Chondrocyte (in vitro differentiated cells): ENCODE data around the gene FUT3. TPM values are rescaled to one million over a fixed set of nuclear protein-coding genes. Genes with fewer than 3 reads are reported as not detected.

Experiments
- DNase-seq: peaks from one replicate; pipeline ENCODE4 v3.0.0; 2021; ENCODE audit warnings: mixed read lengths, low spot score
- H3K27ac Mint-ChIP-seq: one replicate; pipeline ENCODE4 v1.8.0; 2021; ENCODE audit warnings: mild to moderate bottlenecking, moderate library complexity, mixed read lengths; ENCODE audit not compliant: unreplicated experiment
- H3K27me3 Mint-ChIP-seq: 2 replicates; pipeline ENCODE4 v1.8.0; 2021; ENCODE audit warnings: low read depth, mixed read lengths
- H3K36me3 Mint-ChIP-seq: 2 replicates; pipeline ENCODE4 v1.8.0; 2021; ENCODE audit warnings: low read depth, mixed read lengths
- H3K4me1 Mint-ChIP-seq: 2 replicates; pipeline ENCODE4 v1.8.0; 2021; ENCODE audit warnings: low read depth, mild to moderate bottlenecking, mixed read lengths
- H3K4me3 Mint-ChIP-seq: one replicate; pipeline ENCODE4 v1.8.0; 2021; ENCODE audit warnings: mild to moderate bottlenecking, moderate library complexity, mixed read lengths; ENCODE audit not compliant: unreplicated experiment
- H3K9me3 Mint-ChIP-seq: 2 replicates; pipeline ENCODE4 v1.8.0; 2021; ENCODE audit warnings: low read depth, mixed read lengths
- CTCF ChIP-seq: fragments of 200-600 bp; sonication (generic); IDR thresholded peaks from 2 replicates; pipeline ENCODE4 v1.5.0; 2021; ENCODE audit warnings: antibody characterized with exemption, mild to moderate bottlenecking, moderate library complexity
- total RNA-seq: library from RNA; stranded (reverse); gene quantifications from 3 replicates; pipeline ENCODE4 v1.2.1, GENCODE V29; 2021

FUT3 gene
- total RNA-seq, 1 donor from 2014 or later: not detected

GRCh38 chr19:5895890-5896289 is 44.6 kb upstream of the FUT3 start:
- H3K9me3 Mint-ChIP-seq: no peaks in the 10 kb centered on the region
- no peak overlapping the region for H3K4me3 Mint-ChIP-seq
- no peaks in the 10 kb centered on the region for H3K27me3 Mint-ChIP-seq
- no peak for DNase-seq
- no peak overlapping the region for H3K27ac Mint-ChIP-seq
- peaks cover 1% of the 10 kb centered on the region for H3K4me1 Mint-ChIP-seq
- peaks cover 3% of the 10 kb centered on the region for H3K36me3 Mint-ChIP-seq
- no peak for TF ChIP-seq CTCF

GRCh38 chr19:5895409-5895808 is 44.2 kb upstream of the FUT3 start:
- DNase-seq: no peak
- Mint-ChIP-seq H3K9me3 (no peaks in the 10 kb centered on the region), H3K27me3 (no peaks in the 10 kb centered on the region), H3K27ac (no peak overlapping the region), H3K36me3 (peaks cover 3% of the 10 kb centered on the region), H3K4me1 (no peaks in the 10 kb centered on the region), H3K4me3 (no peak overlapping the region)
- no peak for TF ChIP-seq CTCF

GRCh38 chr19:5894704-5895349 is 43.6 kb upstream of the FUT3 start:
- no peaks in the 10 kb centered on the region for H3K4me1 Mint-ChIP-seq
- H3K36me3 Mint-ChIP-seq: peaks cover 3% of the 10 kb centered on the region
- no peaks in the 10 kb centered on the region for H3K27me3 Mint-ChIP-seq
- TF ChIP-seq CTCF: no peak
- no peak for DNase-seq
- H3K9me3 Mint-ChIP-seq: no peaks in the 10 kb centered on the region
- no peak overlapping the region for H3K27ac Mint-ChIP-seq
- no peak overlapping the region for H3K4me3 Mint-ChIP-seq

- no peak overlapping the region for H3K4me3 Mint-ChIP-seq
- H3K27me3 Mint-ChIP-seq: no peaks in the 10 kb centered on the region
- H3K4me1 Mint-ChIP-seq: peaks cover 4% of the 10 kb centered on the region
- no peaks in the 10 kb centered on the region for H3K9me3 Mint-ChIP-seq
- DNase-seq: no peak
- no peak for TF ChIP-seq CTCF
- peaks cover 3% of the 10 kb centered on the region for H3K36me3 Mint-ChIP-seq
- no peak overlapping the region for H3K27ac Mint-ChIP-seq
These were observed 42.9 kb upstream of the FUT3 start for GRCh38 chr19:5893907-5894703.

- Mint-ChIP-seq H3K4me3 (no peak overlapping the region), H3K9me3 (no peaks in the 10 kb centered on the region), H3K27ac (no peak overlapping the region), H3K36me3 (peaks cover 3% of the 10 kb centered on the region), H3K4me1 (peaks cover 4% of the 10 kb centered on the region), H3K27me3 (no peaks in the 10 kb centered on the region)
- TF ChIP-seq CTCF: no peak
- no peak for DNase-seq
These were observed 42.2 kb upstream of the FUT3 start for GRCh38 chr19:5893296-5893903.
